GM18526 (cell line): Measurements from ENCODE around the gene ZDHHC12.
A peak's percentile ranks its signal among the peaks of the same experiment; 100 is the strongest.

Experiments
- POLR2A ChIP-seq: IDR thresholded peaks from 3 replicates; pipeline ENCODE4 v1.6.1; 2011; ENCODE audit not compliant: insufficient read length; ENCODE audit errors: extremely low read depth

Gene ZDHHC12

DNA sequence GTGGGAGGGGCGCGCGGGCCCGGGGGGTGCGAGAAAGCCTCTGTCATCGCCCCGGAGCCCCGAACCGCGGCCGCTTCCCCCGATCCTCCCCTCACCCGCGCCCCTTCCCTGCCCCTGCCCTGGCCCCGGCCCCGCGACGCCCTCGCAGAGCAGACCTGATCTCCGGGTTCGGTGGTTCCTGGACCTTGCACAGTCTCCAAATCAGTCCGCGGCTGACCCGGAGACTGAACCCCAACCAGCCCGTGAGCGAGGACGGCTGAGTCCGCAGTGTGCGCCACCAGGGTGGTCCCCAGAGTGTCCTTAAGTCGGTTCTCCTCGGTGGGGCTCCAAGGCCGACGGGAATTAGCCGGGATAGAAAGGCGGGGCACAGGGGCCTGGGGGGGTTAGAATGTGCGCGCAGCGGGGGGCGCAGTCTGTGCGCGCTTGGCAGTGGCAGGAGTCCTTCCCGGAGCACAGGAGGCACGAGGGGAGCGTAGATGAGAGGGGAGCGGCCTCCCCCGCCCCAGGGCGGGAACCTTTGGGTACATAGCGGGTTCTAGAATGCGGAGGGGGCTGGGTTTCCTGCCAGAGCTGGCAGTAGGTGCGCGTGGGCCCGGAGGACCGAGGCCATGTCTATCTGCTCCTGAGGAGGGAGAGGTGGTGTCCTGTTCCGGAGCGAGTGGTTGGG lies 20.8 kb downstream of the ZDHHC12 start:
- no peak for TF ChIP-seq POLR2A

DNA sequence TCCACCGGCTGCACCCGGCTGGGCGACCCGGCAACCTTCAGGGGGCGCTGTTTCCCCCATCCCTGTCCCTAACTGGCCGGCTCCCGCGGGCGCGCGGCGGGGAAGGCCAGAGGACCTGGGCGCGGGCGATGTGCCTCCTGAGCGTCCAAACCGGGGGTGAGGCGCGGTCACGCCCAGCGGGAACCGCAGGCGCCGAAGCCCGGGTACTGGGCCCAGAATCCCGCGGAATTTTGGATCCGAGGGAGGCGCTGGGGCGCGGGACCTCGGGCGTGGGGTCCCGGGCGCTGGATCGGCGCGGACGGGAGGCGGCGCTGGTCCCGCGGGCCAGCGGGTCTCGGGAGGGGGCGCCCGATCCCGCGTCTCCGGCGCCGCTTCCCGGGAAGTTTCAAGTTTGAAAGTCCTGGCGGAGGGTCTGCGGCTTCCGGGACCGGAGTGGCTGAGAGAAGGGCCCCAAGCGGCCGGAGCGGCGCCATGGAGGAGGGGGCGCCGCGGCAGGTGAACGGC lies 21.4 kb downstream of the ZDHHC12 start, which contains the start of gene PKN3:
Gene PKN3, plus strand, starts transcription at position 59 of the 504 bp plus-strand sequence. Its CDS starts 413 bp downstream, at position 472.
- TF ChIP-seq POLR2A: peak; percentile 53

DNA sequence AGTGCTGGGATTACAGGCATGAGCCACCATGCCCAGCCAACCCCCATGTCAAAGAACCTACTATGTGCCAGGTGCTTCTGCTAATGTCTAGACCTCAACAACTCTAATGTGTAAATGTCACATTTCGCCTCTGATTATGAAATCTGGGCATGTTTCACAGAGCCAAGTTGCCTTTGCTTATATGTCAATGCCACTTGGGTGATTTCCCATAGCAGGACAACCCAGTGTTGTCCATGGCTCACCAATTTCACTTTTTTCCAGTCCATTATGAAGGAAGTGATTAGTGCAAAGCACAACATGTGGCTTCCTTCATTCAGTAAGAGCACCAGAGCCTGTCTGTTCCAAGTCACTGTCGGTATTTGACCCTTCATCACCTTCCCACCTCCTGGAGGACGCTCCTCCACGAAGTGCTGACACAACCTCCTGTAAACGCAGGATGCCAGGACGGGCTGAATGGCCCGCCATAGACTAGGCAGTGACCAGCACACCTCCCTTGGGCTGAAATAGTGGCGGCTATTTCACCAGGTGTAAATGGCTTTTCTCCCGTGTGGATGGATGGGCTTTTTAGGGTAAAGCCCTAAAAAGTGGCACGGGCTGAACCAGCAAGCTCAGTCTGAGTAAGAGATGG lies 22.6 kb downstream of the ZDHHC12 start:
- TF ChIP-seq POLR2A: no peak

GRCh38 chr9:128696923-128697707 lies 26.8 kb downstream of the ZDHHC12 start:
- TF ChIP-seq POLR2A: peak; percentile 11

DNA sequence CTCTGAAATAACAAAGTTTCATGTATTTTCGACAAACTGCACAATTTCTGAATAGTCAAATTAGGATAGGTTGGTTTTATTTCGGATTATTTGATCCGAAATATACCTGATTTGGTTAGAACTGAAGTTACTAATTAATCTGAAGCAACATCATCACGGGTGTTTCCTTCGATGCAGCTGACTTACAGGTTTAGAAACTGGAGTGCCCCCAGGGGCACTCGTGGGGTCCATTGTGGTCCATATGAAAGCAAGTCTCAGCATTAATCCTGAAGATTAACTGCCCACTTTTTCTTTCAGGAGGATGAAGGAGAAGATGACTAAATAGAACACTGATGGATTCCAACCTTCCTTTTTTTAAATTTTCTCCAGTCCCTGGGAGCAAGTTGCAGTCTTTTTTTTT lies 29.6 kb downstream of the ZDHHC12 start:
- TF ChIP-seq POLR2A: no peak

- TF ChIP-seq POLR2A: no peak
Measured at GRCh38 chr9:128690684-128691034, 33.3 kb downstream of the ZDHHC12 start.

GRCh38 chr9:128689820-128690683 lies 33.9 kb downstream of the ZDHHC12 start:
- no peak for TF ChIP-seq POLR2A

DNA sequence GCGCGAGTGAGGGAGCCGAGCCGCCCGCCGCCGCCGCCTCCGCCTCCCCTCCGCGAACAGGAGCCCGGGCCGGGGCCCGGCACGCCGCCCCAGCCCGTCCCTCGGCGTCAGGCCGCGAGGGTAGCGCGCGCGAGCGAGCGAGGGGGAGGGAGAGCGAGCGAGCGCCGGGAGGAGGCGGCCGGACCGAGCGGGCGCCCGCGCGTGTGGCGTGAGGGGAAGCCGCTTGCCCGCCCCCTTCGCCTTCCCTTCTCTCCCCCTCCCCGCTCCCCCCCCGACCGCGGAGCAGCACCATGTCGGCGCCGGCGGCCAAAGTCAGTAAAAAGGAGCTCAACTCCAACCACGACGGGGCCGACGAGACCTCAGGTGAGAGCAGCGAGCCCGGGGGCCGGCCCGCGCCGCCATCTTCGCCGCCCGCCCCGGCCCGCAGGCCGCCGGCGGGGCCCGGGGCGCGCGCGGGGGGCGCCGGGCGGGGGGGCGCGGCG lies 34.6 kb downstream of the ZDHHC12 start:
- no peak for TF ChIP-seq POLR2A

DNA sequence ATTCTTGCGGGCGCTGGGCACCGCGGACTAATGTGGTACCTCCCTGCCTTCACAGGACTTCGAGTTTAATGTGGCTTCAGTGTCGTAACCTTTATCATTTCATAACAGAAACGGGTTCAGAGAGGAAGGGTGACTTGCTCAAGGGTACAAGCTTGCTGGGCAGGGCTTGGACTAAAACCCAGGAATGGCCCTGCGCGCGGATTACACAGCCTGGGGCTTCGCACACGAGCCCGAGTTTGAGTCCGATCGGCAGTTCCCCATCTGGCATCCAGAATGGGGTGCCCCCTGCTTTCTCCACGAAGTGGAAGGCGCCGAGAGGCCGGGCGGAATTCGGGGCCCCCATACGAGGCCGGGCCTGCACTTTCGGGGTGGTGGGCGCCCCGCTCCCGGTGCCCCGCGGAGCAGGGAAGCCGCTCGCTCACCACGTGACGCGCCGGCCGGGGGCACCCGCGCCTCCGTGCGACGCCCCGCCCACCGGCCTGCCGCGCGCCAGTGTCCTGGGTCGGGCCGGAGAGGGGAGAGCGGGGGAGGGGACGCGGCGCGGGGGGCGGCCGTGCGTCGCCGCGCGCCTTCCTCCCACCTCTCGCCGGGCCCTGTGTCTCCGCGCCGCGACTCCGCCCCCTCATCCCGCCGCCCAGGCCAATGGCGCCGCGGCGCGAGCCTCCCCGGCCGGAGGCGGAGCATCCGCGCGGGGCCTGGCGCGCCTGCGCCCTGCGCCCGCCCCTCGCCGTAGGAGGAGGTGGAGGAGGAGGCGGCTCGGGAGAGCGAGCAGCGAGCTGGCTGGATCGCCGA lies 35.2 kb downstream of the ZDHHC12 start, which contains the start of gene SET:
Gene SET, plus strand, starts transcription at position 722 of the 792 bp plus-strand sequence. CDS start 361 bp downstream, outside the sequence.
- peak; percentile 77 for TF ChIP-seq POLR2A

- no peak for TF ChIP-seq POLR2A
Measured at GRCh38 chr9:128687453-128687852, 36.5 kb downstream of the ZDHHC12 start.

DNA sequence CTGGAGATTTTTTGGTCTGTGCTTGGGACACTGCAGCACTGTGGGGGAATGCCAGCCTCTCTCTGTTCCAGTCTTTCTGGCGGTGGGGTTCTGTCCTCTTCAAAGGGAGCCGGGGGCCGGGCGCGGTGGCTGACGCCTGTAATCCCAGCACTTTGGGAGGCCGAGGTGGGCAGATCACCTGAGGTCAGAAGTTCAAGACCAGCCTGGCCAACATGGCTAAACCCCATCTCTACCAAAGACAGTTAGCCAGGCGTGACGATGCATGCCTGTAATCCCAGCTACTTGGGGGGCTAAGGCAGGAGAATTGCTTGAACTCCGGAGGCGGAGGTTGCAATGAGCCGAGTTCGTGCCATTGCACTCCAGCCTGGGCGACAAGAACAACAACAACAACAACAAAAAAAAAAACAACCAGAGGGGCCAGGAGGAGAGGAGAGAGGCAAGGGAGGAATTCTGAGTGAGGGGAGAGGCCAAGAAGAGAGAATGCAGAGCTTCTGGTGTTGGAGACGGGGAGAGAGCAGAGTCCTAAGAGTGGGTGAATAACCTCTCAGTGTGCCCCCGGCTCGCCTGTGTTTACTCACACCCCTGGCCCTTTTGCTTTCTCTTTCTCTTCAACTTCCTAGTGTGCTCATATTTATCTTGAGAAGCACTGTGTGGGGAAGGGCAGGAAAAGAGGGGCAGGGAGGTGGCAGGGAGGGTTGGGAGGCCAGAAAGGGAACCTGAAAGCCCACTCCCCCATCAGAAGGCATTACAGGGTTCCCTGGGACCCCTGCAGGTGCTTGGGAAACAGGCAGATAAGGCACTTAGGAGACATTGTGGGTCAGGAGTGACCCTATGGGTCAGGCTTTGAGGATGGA lies 38.1 kb downstream of the ZDHHC12 start:
- TF ChIP-seq POLR2A: no peak

- peak; percentile 93 for TF ChIP-seq POLR2A
Measured at GRCh38 chr9:128684325-128685199, 39.4 kb downstream of the ZDHHC12 start.
